ENCODE data around the gene HYOU1. TPM values are rescaled to one million over a fixed set of nuclear protein-coding genes. Genes with fewer than 3 reads are reported as not detected.

HYOU1 gene
- total and polyA plus RNA-seq, 2 of the 8 experiments (the other 6 are each of a cell fraction or from before 2014, with no cell fraction given) = 239 to 295 TPM

- H4K20me1 ChIP-seq (replicated peaks in 1 of 2; ENCODE audit: control insufficient read depth in 1 of 2, insufficient read depth in 2 of 2, low read length in 2 of 2) = peaks cover 3 to 17% of the 10 kb centered on the region in 2 experiments
- no peak overlapping the region for H3K23ac ChIP-seq (ENCODE audit: insufficient read length)
- H3K56ac ChIP-seq (replicated peaks; ENCODE audit: insufficient read length, low read depth, low read length) = no peak overlapping the region
- no peak overlapping the region for H4K5ac ChIP-seq (ENCODE audit: insufficient read length, low read depth, low read length)
- ChIA-PET CTCF (ENCODE audit: partially characterized antibody) (interaction anchor here (0.8 to 1.3 kb wide), 5 partner anchors 19 to 282 kb away, joined by 3 to 4 read pairs (median 3); partner anchors contain the start of gene VPS11), POLR2A (ENCODE audit: partially characterized antibody) (interaction anchor here (1.2 to 9.7 kb wide), 5 partner anchors 13 to 68 kb away, joined by 4 to 224 read pairs (median 5); partner anchors contain the start of genes RPS25 and TRAPPC4)
- FAIRE-seq (no peak), DNase-seq (ENCODE audit: low read depth in 1 of 2, low spot score in 2 of 2) (no peak)
- H3K4me3 ChIP-seq (ENCODE audit: extremely low read depth in 1 of 4, insufficient read depth in 2 of 4, low read depth in 3 of 4, low read length in 4 of 4) = no peak overlapping the region
- H3K36me3 ChIP-seq (ENCODE audit: control insufficient read depth in 2 of 4, insufficient read depth in 4 of 4, low read length in 3 of 4) = peaks cover 14 to 63% (median 37%) of the 10 kb centered on the region in 4 experiments
- no peak overlapping the region for H2AFZ ChIP-seq (ENCODE audit: low read length)
- no peak overlapping the region for H3K27ac ChIP-seq (ENCODE audit: low read depth, low read length)
- H4K8ac ChIP-seq (ENCODE audit: extremely low read depth, insufficient read depth, low read length) = no peak overlapping the region
- H3K18ac ChIP-seq (ENCODE audit: extremely low read depth, low read length) = no peak overlapping the region
- peaks cover 15% of the 10 kb centered on the region for H3K79me1 ChIP-seq (ENCODE audit: low read depth, low read length)
- no peaks in the 10 kb centered on the region for H3K9me3 ChIP-seq (ENCODE audit: insufficient read depth in 2 of 2, low read depth in 1 of 2, low read length in 1 of 2)
- H3K4me1 ChIP-seq (replicated peaks in 1 of 4; ENCODE audit: control insufficient read depth in 3 of 4, insufficient read depth in 4 of 4, low read length in 3 of 4) = peaks cover 6 to 13% (median 10%) of the 10 kb centered on the region in 4 experiments
- H2BK120ac ChIP-seq (replicated peaks; ENCODE audit: low read depth, low read length) = no peak overlapping the region
- H3K14ac ChIP-seq (ENCODE audit: insufficient read length) = no peak overlapping the region
- no peak overlapping the region for H3K4ac ChIP-seq (replicated peaks; ENCODE audit: insufficient read length, low read depth, low read length)
- no peak overlapping the region for H2BK20ac ChIP-seq (ENCODE audit: low read length)
- TF ChIP-seq, protein P1, sequence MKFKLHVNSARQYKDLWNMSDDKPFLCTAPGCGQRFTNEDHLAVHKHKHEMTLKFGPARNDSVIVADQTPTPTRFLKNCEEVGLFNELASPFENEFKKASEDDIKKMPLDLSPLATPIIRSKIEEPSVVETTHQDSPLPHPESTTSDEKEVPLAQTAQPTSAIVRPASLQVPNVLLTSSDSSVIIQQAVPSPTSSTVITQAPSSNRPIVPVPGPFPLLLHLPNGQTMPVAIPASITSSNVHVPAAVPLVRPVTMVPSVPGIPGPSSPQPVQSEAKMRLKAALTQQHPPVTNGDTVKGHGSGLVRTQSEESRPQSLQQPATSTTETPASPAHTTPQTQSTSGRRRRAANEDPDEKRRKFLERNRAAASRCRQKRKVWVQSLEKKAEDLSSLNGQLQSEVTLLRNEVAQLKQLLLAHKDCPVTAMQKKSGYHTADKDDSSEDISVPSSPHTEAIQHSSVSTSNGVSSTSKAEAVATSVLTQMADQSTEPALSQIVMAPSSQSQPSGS (IDR thresholded peaks at IDR 0.05; ENCODE audit: low read length) = no peak
- TF ChIP-seq ASH2L (IDR thresholded peaks at IDR 0.05; ENCODE audit: low read length) = no peak
- TF ChIP-seq, protein P2, sequence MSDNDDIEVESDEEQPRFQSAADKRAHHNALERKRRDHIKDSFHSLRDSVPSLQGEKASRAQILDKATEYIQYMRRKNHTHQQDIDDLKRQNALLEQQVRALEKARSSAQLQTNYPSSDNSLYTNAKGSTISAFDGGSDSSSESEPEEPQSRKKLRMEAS (IDR thresholded peaks at IDR 0.05) = no peak
- no peak for TF ChIP-seq TAF1 (IDR thresholded peaks at IDR 0.05; ENCODE audit: low read depth, low read length)
- H3K27me3 ChIP-seq (replicated peaks in 1 of 4; ENCODE audit: control insufficient read depth in 3 of 4, extremely low read depth in 1 of 4, insufficient read depth in 3 of 4, low read length in 3 of 4) = no peaks in the 10 kb centered on the region
- no peak overlapping the region for H3K4me2 ChIP-seq (ENCODE audit: insufficient read depth in 1 of 2, low read depth in 2 of 2, low read length in 2 of 2)
- no peak overlapping the region for H4K91ac ChIP-seq (replicated peaks; ENCODE audit: insufficient read length, low read length)
- no peak overlapping the region for H2AK5ac ChIP-seq (ENCODE audit: low read depth, low read length)
- WGBS, 2 experiments (ENCODE audit: extremely low coverage in 1 of 2, insufficient coverage in 1 of 2, insufficient read length in 1 of 2, insufficient replicate concordance in 2 of 2, low coverage in 1 of 2, low lambda C conversion rate in 2 of 2, missing lambda C conversion rate in 1 of 2) = 94% methylated on average over 16 of the region's 16 CpGs; no CpG with 5 or more reads in 1 of the 2 experiments
- no peak overlapping the region for H2BK5ac ChIP-seq (ENCODE audit: low read depth, low read length)
- H2BK15ac ChIP-seq (ENCODE audit: low read length) = no peak overlapping the region
- no peak overlapping the region for H2BK12ac ChIP-seq (ENCODE audit: low read depth, low read length)
- peaks cover 7% of the 10 kb centered on the region; the same call in 1 of the 2 replicates for H3K23me2 ChIP-seq (ENCODE audit: low read depth, low read length)
- peaks cover 0 to 26% of the 10 kb centered on the region in 2 experiments; a peak in 2 of 4 replicates for H3K79me2 ChIP-seq (ENCODE audit: control insufficient read depth in 1 of 2, insufficient read depth in 2 of 2, low read length in 2 of 2)
- H3K9ac ChIP-seq (replicated peaks in 1 of 4; ENCODE audit: extremely low read depth in 1 of 4, low read depth in 3 of 4, low read length in 3 of 4) = 0 out of 7 replicates have a peak overlapping the region, but pooled peaks of 1 of the 4 experiments have one; percentile 7
Measured at GRCh38 chr11:119025978-119026766, 30.8 kb downstream of the HYOU1 start.

Measured in H1 (cell line).